ENCODE measurements around the gene NEUROD2. TPM values are rescaled to one million over a fixed set of nuclear protein-coding genes. Genes with fewer than 3 reads are reported as not detected.

NEUROD2 gene
- total and polyA plus RNA-seq, 9 donors, result not detected

DNA sequence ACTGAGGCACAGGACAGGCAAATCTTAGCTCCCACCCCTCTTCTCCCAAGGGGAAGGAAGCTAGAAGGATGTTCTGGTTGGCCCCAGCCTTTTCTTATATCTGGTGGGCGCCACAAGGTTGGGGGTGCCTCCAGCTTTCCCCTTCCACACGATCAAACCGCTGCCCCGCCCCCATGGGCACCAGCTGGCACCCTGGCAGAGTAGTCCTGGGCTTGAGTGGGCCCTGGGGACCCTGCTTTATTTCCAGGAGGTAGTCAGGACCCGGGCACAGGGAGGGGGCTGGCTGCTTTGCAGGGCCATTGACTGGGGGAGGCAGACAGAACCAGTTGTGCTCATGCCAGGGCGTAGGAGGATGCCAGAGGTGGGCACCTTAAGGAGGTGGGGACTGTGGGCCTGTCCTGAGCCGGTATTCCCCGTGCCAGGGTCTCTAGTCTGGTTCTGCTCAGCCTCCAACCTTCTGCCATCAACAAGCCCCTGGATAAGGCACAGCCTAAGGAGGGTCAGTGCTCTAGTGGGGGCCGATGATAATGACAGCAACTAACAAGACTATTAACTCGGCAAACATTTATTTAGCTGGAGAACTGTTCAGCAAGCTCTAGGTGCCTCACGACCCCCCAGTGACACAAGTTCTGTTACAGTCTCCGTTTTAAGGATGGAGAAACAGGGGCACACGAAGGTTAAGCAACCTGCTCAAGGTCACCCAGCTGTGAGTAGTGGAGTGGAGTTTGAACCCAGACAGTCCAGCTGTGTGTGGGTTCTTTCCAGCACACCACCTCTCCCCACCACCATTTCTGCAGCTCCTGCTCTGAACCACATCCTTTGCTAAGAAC lies 11.5 kb upstream of the NEUROD2 start:
- no peaks in the 10 kb centered on the region for H3K27me3 ChIP-seq
- H3K27ac ChIP-seq, result no peak overlapping the region
- WGBS, 3 donors, result 32 to 38% (median 36%) methylated on average over 13 of the region's 13 CpGs
- H3K4me3 ChIP-seq, result no peak overlapping the region
- no peaks in the 10 kb centered on the region for H3K9me3 ChIP-seq
- TF ChIP-seq, protein P1, sequence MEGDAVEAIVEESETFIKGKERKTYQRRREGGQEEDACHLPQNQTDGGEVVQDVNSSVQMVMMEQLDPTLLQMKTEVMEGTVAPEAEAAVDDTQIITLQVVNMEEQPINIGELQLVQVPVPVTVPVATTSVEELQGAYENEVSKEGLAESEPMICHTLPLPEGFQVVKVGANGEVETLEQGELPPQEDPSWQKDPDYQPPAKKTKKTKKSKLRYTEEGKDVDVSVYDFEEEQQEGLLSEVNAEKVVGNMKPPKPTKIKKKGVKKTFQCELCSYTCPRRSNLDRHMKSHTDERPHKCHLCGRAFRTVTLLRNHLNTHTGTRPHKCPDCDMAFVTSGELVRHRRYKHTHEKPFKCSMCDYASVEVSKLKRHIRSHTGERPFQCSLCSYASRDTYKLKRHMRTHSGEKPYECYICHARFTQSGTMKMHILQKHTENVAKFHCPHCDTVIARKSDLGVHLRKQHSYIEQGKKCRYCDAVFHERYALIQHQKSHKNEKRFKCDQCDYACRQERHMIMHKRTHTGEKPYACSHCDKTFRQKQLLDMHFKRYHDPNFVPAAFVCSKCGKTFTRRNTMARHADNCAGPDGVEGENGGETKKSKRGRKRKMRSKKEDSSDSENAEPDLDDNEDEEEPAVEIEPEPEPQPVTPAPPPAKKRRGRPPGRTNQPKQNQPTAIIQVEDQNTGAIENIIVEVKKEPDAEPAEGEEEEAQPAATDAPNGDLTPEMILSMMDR (IDR thresholded peaks at IDR 0.05), result no peak
- TF ChIP-seq EP300 (IDR thresholded peaks at IDR 0.05) (no peak), POLR2A (IDR thresholded peaks at IDR 0.05) (no peak)
- intact Hi-C loops (cut with DNase I), result no loop called here
- no peak for DNase-seq
- H3K36me3 ChIP-seq, result no peaks in the 10 kb centered on the region
- peaks cover 4% of the 10 kb centered on the region for H3K4me1 ChIP-seq (ENCODE audit: insufficient read depth)

DNA sequence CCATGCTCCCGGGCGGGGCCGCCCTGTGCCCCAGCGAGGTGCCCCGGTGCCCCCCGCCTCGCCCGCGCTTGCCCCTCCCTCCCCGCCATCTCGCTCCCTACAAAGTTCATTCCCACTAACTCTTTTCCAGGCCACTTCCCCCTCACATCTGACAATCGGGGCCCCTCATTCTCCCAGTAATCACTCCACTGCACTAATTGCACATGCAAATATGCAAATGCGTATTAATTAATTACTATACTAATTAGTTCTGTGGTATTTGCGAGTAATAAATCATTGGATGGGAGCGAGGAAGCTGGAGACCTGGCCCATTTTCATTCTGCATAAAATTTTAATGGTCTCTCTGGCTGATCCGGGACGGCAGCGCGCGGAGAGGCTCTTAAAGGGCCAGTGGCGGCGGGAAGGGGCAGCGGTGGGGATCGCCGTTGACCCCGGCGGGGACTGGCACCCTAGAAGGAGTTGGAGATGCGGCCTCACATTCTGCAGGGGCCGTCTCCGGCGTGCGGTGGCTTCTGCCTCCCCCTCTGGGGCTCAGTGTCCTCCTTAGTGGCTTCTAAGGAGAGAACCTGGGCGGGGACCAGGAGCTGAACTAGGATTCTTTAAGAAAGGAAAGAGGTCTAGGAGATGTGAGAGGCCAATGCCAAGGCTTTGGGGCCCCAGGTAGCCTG lies 10.7 kb upstream of the NEUROD2 start:
- H3K27ac ChIP-seq, result no peak overlapping the region
- no peaks in the 10 kb centered on the region for H3K27me3 ChIP-seq
- H3K4me3 ChIP-seq, result peak overlapping the region; percentile 34
- H3K36me3 ChIP-seq, result no peaks in the 10 kb centered on the region
- intact Hi-C loops (cut with DNase I), result no loop called here
- no peaks in the 10 kb centered on the region for H3K9me3 ChIP-seq
- peaks cover 3% of the 10 kb centered on the region for H3K4me1 ChIP-seq (ENCODE audit: insufficient read depth)
- WGBS, 3 donors, result 2 to 3% (median 2%) methylated on average over 33 of the region's 33 CpGs
- no peak for TF ChIP-seq EP300 (IDR thresholded peaks at IDR 0.05)
- TF ChIP-seq POLR2A (IDR thresholded peaks at IDR 0.05), result no peak
- TF ChIP-seq, protein P1 (IDR thresholded peaks at IDR 0.05), result no peak
- no peak for DNase-seq

DNA sequence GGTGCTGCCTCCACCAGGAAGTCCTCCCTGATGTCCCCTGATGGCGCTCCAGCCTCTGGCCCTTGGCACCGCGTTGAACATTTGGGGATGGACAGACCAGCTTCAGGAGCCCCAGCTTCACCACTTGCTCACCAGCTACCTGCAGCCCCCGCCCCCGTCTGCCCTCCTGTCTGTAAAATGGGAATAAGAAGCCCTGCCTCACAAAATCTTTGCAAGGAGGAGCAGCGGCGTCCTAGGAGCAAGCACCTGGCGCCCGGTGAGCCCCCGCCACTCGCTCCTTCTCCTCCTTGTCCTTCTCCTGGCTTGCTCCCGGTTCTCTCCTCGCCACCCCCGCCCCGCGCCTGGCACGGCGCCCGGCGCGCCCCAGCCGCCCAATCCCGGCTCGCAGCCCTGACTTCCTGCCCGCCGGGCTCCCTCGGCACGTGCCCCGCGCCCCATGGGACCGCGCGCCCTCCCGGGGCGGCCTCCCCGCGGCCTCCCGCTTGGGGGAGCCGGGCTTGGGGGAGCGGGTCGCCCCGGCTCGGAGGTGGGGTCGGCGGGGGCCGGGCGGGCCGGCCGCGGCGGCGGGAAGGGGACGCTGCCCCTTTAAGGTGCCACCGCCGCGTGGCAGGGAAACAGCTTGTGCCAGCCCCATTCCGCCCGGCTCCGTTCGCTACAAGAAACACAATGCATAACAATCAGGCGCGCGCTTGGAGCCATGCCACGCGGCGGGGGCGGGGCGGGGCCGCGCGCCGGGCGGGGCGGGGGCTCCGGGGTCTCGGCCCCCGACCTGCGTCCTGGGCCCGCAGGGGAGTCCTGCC lies 9.9 kb upstream of the NEUROD2 start:
- Histone ChIP-seq H3K9me3 (no peaks in the 10 kb centered on the region), H3K27ac (no peak overlapping the region), H3K4me1 (ENCODE audit: insufficient read depth) (peaks cover 2% of the 10 kb centered on the region), H3K27me3 (no peaks in the 10 kb centered on the region), H3K4me3 (peak overlapping the region; percentile 34), H3K36me3 (no peaks in the 10 kb centered on the region)
- intact Hi-C loops (cut with DNase I), result no loop called here
- DNase-seq, result peak in 4 of 5 donors; percentile 43 to 73 (median 60)
- no peak for TF ChIP-seq EP300 (IDR thresholded peaks at IDR 0.05)
- TF ChIP-seq POLR2A (IDR thresholded peaks at IDR 0.05), result no peak
- TF ChIP-seq, protein P1 (IDR thresholded peaks at IDR 0.05), result no peak
- 1 to 3% (median 2%) methylated on average over 18 to 79 of the region's 79 CpGs for WGBS, 3 donors

DNA sequence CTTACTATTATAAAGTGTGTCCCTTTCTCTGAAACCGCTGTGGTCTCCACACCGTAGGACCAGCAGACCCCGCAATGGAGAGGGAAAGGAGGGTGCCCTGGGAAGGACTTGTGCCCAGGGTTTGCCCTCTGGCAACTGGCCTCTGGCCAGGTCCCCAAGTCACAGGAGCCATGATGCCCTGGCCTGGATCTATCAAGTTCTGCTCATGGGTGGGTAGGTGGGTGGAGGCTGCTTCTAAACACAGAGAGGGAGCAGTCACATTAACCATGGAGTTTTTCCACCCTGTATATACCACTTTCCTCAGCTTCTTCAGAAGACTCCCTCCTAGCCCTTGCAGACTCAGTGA lies 9.4 kb upstream of the NEUROD2 start:
- intact Hi-C loops (cut with DNase I), result no loop called here
- TF ChIP-seq EP300 (IDR thresholded peaks at IDR 0.05) (no peak), POLR2A (IDR thresholded peaks at IDR 0.05) (no peak)
- TF ChIP-seq, protein P1 (IDR thresholded peaks at IDR 0.05), result no peak
- no peaks in the 10 kb centered on the region for H3K9me3 ChIP-seq
- no peak overlapping the region for H3K27ac ChIP-seq
- H3K36me3 ChIP-seq, result no peaks in the 10 kb centered on the region
- no peak for DNase-seq
- H3K4me1 ChIP-seq (ENCODE audit: insufficient read depth), result peaks cover 2% of the 10 kb centered on the region
- no peaks in the 10 kb centered on the region for H3K27me3 ChIP-seq
- WGBS, 3 donors, result 76 to 82% (median 79%) methylated on average over 3 of the region's 3 CpGs
- H3K4me3 ChIP-seq, result no peak overlapping the region
